PC-9 (cell line): Measurements from ENCODE around the gene RSPH1.

ENCODE experiments used
- EZH2 ChIP-seq: fragments of 200-600 bp; sonication (generic); IDR thresholded peaks from 2 replicates; pipeline ENCODE4 v1.8.0; 2017; ENCODE audit warnings: antibody characterized with exemption, low read depth
- TF ChIP-seq, protein P1 (sequence below): fragments of 200-600 bp; sonication (generic); conservative IDR thresholded peaks from 2 replicates; pipeline ENCODE4 v1.6.1; 2017; ENCODE audit warnings: mixed run types, antibody characterized with exemption, mild to moderate bottlenecking, moderate library complexity

- TF ChIP-seq, protein P1, sequence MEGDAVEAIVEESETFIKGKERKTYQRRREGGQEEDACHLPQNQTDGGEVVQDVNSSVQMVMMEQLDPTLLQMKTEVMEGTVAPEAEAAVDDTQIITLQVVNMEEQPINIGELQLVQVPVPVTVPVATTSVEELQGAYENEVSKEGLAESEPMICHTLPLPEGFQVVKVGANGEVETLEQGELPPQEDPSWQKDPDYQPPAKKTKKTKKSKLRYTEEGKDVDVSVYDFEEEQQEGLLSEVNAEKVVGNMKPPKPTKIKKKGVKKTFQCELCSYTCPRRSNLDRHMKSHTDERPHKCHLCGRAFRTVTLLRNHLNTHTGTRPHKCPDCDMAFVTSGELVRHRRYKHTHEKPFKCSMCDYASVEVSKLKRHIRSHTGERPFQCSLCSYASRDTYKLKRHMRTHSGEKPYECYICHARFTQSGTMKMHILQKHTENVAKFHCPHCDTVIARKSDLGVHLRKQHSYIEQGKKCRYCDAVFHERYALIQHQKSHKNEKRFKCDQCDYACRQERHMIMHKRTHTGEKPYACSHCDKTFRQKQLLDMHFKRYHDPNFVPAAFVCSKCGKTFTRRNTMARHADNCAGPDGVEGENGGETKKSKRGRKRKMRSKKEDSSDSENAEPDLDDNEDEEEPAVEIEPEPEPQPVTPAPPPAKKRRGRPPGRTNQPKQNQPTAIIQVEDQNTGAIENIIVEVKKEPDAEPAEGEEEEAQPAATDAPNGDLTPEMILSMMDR, result no peak
- no peak for TF ChIP-seq EZH2
Measured at GRCh38 chr21:42437786-42438185, 58.2 kb downstream of the RSPH1 start.
